Right lobe of liver (tissue), 4 donors: ENCODE results near the gene SEC14L1.

ENCODE experiments used
- CTCF ChIP-seq, 4 donors: fragments of 200-600 bp in 3 of 4; fragments of 450-650 bp in 1 of 4; IDR thresholded peaks; one replicate each; pipeline versions ENCODE4 v1.5.1 to v1.8.0; 2016 to 2022; ENCODE audit warnings: antibody characterized with exemption in 4 of 4, mild to moderate bottlenecking in 2 of 4
- POLR2A ChIP-seq: fragments of 450-650 bp; IDR thresholded peaks from one replicate; pipeline ENCODE4 v1.6.1; 2017; ENCODE audit warnings: antibody characterized with exemption, mild to moderate bottlenecking
- donor health status: DM: no; HTN: no; CAD: no.
- donor health status: DM: no; HTN: no; CAD: no.
- donor health status: DM: no; HTN: yes; CAD: no.

- TF ChIP-seq POLR2A (no peak), CTCF (IDR thresholded peaks at IDR 0.05) (no peak)
These were observed 62.7 kb downstream of the SEC14L1 start for GRCh38 chr17:77203436-77203835.
